GM18498 (cell line): ENCODE measurements around the gene TPPP3.

Experiments used
- ATAC-seq: cut with Tn5 transposase; IDR thresholded peaks from one replicate; pipeline ENCODE4 v1.9.1; 2021; ENCODE audit warnings: mild to moderate bottlenecking, moderate library complexity; ENCODE audit not compliant: unreplicated experiment

The TPPP3 gene

GRCh38 chr16:67393111-67393787 is at the start of gene TPPP3:
Gene TPPP3, minus strand, starts transcription at chr16:67393498. Its CDS starts 2,387 bp downstream, at chr16:67391111.
- ATAC-seq, result no peak

- ATAC-seq, result no peak
Observed at GRCh38 chr16:67442581-67443255, 49.4 kb upstream of the TPPP3 start.

GRCh38 chr16:67441907-67442306 is 48.6 kb upstream of the TPPP3 start:
- no peak for ATAC-seq

- ATAC-seq, result no peak
Observed at GRCh38 chr16:67441271-67441753, 48.0 kb upstream of the TPPP3 start.

- ATAC-seq, result no peak
Observed at GRCh38 chr16:67438824-67439393, 45.6 kb upstream of the TPPP3 start.

GRCh38 chr16:67438098-67438791 is 44.9 kb upstream of the TPPP3 start:
- no peak for ATAC-seq

- no peak for ATAC-seq
Observed at GRCh38 chr16:67437513-67437912, 44.2 kb upstream of the TPPP3 start.

GRCh38 chr16:67436640-67437193 is 43.4 kb upstream of the TPPP3 start:
- ATAC-seq, result no peak

GRCh38 chr16:67435758-67436164 is 42.5 kb upstream of the TPPP3 start:
- no peak for ATAC-seq

- no peak for ATAC-seq
Observed at GRCh38 chr16:67433131-67433719, 39.9 kb upstream of the TPPP3 start.

- ATAC-seq, result no peak
Observed at GRCh38 chr16:67432506-67432890, 39.2 kb upstream of the TPPP3 start.

- ATAC-seq, result no peak
Observed at GRCh38 chr16:67431775-67432505, 38.6 kb upstream of the TPPP3 start.

- ATAC-seq, result no peak
Observed at GRCh38 chr16:67430977-67431774, 37.9 kb upstream of the TPPP3 start, which contains the start of gene HSD11B2. Gene HSD11B2, plus strand, starts transcription at chr16:67431121. Its CDS starts 128 bp downstream, at chr16:67431249.

- ATAC-seq, result no peak
Observed at GRCh38 chr16:67430504-67430976, 37.2 kb upstream of the TPPP3 start.

- no peak for ATAC-seq
Observed at GRCh38 chr16:67429799-67430503, 36.7 kb upstream of the TPPP3 start.

GRCh38 chr16:67429053-67429798 is 35.9 kb upstream of the TPPP3 start:
- no peak for ATAC-seq

- no peak for ATAC-seq
Observed at GRCh38 chr16:67428146-67428731, 34.9 kb upstream of the TPPP3 start.
